Epithelial cell of proximal tubule (primary cell): ENCODE data around the gene PARP8. TPM values are rescaled to one million over a fixed set of nuclear protein-coding genes. Genes with fewer than 3 reads are reported as not detected.

Source experiments
- DNase-seq: peaks from one replicate; pipeline ENCODE4 v3.0.0-alpha.2; 2011; ENCODE audit warnings: low read depth
- H3K4me3 ChIP-seq: 2 replicates; pipeline ENCODE4 v1.5.1; 2011; ENCODE audit warnings: low read depth, mild to moderate bottlenecking, low read length
- total RNA-seq: library from RNA; depleted of rRNA; stranded (reverse); fragments of >200 nt; gene quantifications from 2 replicates; pipeline ENCODE4 v1.2.3, GENCODE V29; 2015
- TF ChIP-seq, protein P1 (sequence below): conservative IDR thresholded peaks from 2 replicates; pipeline ENCODE4 v1.5.1; 2012; ENCODE audit warnings: low read depth, mild to moderate bottlenecking, low read length

PARP8 gene
- total RNA-seq, 1 donor from 2014 or later = 8.8 TPM

DNA sequence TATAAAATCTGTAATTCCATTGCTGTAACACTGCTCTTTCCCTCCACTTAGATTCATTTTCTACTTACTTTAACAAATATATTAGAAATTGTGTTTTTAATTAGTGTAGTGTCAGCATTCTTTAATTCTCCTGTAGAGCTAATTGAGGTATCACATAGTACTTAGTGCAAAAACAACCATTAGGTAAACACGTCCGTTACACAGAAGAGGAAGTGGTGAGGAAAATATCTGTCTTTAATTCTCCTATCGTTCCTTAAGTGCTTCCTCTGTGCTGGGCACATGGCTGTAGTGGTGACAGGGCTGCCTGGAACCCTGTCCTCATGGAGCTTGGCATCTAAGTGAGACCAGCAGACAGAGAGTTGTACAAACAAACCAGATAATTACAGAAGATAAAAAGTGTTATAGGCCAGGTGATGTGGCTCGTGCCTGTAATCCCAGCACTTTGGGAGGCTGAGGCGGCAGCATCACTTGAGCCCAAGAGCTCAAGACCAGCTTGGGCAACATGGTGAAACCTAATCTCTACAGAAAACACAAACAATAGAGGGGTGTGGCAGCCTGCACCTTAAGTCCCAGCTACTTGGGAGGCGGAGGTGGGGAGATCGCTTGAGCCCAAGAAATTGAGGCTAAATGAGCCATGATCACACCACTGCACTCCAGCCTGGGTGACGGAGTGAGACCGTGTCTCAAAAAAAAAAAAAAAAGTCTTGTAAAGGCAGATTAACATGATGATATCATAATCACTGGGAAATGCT, 36.4 kb downstream of the PARP8 start:
- no peak overlapping the region for H3K4me3 ChIP-seq
- TF ChIP-seq, protein P1, sequence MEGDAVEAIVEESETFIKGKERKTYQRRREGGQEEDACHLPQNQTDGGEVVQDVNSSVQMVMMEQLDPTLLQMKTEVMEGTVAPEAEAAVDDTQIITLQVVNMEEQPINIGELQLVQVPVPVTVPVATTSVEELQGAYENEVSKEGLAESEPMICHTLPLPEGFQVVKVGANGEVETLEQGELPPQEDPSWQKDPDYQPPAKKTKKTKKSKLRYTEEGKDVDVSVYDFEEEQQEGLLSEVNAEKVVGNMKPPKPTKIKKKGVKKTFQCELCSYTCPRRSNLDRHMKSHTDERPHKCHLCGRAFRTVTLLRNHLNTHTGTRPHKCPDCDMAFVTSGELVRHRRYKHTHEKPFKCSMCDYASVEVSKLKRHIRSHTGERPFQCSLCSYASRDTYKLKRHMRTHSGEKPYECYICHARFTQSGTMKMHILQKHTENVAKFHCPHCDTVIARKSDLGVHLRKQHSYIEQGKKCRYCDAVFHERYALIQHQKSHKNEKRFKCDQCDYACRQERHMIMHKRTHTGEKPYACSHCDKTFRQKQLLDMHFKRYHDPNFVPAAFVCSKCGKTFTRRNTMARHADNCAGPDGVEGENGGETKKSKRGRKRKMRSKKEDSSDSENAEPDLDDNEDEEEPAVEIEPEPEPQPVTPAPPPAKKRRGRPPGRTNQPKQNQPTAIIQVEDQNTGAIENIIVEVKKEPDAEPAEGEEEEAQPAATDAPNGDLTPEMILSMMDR = no peak

DNA sequence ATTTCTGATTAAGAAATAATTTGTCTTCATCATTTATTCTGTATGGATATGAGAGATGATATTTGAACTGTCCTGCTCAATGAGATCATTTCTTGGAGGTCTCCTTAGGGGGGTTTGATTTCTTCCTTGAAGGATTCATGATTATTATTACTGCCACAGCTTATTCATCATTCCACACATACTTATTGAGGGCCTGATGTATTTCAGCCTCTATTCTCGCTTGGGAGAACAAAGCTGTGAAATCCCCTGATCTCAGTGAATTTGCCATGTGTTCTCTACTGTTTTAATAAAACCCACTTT, 36.9 kb downstream of the PARP8 start:
- H3K4me3 ChIP-seq = no peak overlapping the region
- TF ChIP-seq, protein P1 = no peak
- DNase-seq = no peak

More for the DNA sequence above, 36.4 kb downstream of the PARP8 start:
- DNase-seq = no peak

DNA sequence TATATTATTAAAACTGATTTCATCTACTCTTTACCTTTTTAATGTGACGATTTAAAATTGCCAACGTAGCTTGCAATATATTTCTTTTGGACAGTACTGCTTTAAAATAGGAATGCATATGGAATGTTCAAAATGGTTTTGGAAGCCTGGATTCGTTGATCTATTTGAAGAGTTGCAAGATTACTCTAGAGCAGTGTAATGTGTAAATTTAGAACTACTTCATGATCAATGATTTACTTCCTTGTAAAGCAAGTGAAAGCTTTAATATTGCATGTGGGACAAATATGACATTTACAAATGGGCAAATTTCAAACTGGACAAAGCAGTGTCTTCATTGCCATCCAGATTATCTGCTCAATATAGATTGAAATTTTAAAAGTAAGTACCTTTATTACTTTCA, 38.3 kb downstream of the PARP8 start:
- TF ChIP-seq, protein P1 = no peak
- no peak overlapping the region for H3K4me3 ChIP-seq
- no peak for DNase-seq

DNA sequence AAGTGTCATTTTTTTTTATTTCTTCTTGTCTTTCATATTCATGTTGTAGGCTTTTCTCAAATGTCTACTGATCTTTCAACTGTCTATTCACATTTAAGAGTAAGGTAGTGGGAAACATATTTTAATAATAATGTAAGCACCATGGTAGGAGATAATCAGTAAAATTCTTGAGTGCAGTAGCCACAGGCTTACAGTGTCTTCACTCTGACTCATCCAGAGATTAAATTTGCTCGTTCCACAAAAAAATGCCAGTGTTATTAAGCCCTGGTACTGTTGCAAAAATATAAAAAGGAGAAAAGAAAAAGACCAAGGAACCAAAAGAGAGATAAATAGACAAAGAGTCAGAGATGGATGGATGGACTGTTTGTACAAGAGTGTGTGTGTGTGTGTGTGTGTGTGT, 43.0 kb downstream of the PARP8 start:
- H3K4me3 ChIP-seq = no peak overlapping the region
- no peak for DNase-seq
- TF ChIP-seq, protein P1 = no peak

DNA sequence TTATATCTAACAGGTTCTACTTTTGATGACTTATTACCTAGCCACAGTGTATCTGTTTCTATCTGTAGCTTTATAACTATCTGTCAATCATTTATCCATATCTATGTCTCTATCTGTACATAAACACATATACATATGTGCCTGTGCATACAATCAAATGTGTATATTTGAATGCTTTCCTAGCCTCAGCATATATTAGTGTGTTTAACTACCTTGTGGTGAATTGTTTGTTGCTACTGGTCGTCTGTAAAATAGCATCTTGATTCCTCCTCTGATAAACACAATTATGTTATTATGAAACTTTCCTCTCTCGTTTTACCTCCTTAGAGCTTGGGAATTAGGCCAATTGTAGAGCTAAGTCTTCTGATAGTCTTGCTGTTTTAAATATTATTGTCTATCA, 44.4 kb downstream of the PARP8 start:
- no peak for DNase-seq
- H3K4me3 ChIP-seq = no peak overlapping the region
- TF ChIP-seq, protein P1 = no peak

DNA sequence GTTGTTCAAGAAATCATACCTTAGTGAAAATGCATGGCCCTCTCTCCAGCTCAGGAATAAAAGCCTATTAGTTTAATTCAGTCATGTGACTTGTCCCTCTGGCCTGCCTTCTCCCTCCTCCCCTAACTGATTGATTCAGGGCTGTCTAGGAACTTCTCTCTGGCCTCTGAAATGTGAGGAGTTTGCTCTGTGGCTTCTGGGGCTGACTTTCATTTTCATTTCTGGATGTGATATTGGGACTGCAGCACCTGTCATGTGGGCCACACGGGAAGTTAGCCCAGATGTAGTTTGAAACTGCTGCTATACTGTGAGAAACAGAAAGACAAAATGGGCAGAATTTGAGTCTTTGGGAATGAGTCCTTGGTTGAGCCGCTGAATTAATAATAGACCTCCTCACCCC, 44.8 kb downstream of the PARP8 start:
- H3K4me3 ChIP-seq = peak overlapping the region; percentile 20
- DNase-seq = no peak
- TF ChIP-seq, protein P1 = no peak

DNA sequence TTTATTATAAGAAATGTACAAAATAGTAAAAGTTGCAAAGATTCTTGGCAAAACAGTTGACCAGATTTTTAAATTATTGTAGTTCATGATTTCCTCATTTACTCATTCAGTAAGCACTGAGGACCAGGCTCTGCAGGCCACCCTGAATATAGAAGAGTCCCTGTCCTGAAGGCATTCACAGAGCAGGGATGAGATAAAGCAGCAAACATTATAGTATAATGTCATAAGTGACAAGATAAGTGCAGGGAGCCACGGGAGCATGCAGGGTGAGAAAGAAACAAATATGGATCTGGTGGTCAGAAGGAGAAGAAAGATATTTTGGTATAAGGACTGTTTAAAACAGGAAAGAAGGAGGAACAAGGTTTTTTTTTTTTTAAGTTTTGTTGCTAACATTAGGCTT, 46.0 kb downstream of the PARP8 start:
- TF ChIP-seq, protein P1 = no peak
- H3K4me3 ChIP-seq = no peak overlapping the region
- no peak for DNase-seq
